OCI-LY1 (cell line): ENCODE measurements around the gene YDJC.

Experiments
- H2AFZ ChIP-seq: fragments of 200-600 bp; sonication (generic), shearing (Covaris generic); 2 replicates; pipeline ENCODE4 v1.6.0; 2014; ENCODE audit warnings: antibody characterized with exemption, mild to moderate bottlenecking, low read length
- H3F3A ChIP-seq: fragments of 200-600 bp; sonication (generic), shearing (Covaris generic); 2 replicates; pipeline ENCODE4 v1.6.0; 2014; ENCODE audit warnings: mild to moderate bottlenecking, antibody characterized with exemption, low read length, moderate library complexity; ENCODE audit not compliant: insufficient read depth
- H3K27ac ChIP-seq: fragments of 200-600 bp; sonication (generic); 2 replicates; pipeline ENCODE4 v1.5.1; 2014; ENCODE audit warnings: low read length, mixed run types, mild to moderate bottlenecking, low read depth; ENCODE audit not compliant: poor library complexity, severe bottlenecking
- H3K27me3 ChIP-seq: fragments of 200-600 bp; sonication (generic); 2 replicates; pipeline ENCODE4 v1.6.0; 2014; ENCODE audit warnings: antibody characterized with exemption, mild to moderate bottlenecking, low read length, moderate library complexity; ENCODE audit not compliant: insufficient read depth
- H3K36me3 ChIP-seq: fragments of 200-600 bp; sonication (generic); 2 replicates; pipeline ENCODE4 v1.6.1; 2014; ENCODE audit warnings: mild to moderate bottlenecking, antibody characterized with exemption, low read length, moderate library complexity, mixed read lengths; ENCODE audit not compliant: insufficient read depth
- H3K4me1 ChIP-seq: fragments of 200-600 bp; sonication (generic); 2 replicates; pipeline ENCODE4 v1.5.1; 2014; ENCODE audit warnings: mild to moderate bottlenecking, low read length, moderate library complexity; ENCODE audit not compliant: insufficient read depth, severe bottlenecking
- H3K4me2 ChIP-seq: fragments of 200-600 bp; sonication (generic), shearing (Covaris generic); 2 replicates; pipeline ENCODE4 v1.6.1; 2014; ENCODE audit warnings: low read length
- H3K4me3 ChIP-seq: fragments of 200-600 bp; sonication (generic); 2 replicates; pipeline ENCODE4 v1.5.1; 2014; ENCODE audit warnings: low read length, low read depth, mild to moderate bottlenecking, mixed read lengths; ENCODE audit not compliant: poor library complexity, severe bottlenecking
- H3K79me2 ChIP-seq: fragments of 200-600 bp; shearing (Covaris generic); 2 replicates; pipeline ENCODE4 v1.6.1; 2016; ENCODE audit warnings: mixed run types, low read length, mixed read lengths; ENCODE audit not compliant: insufficient read depth
- H3K9ac ChIP-seq: fragments of 200-600 bp; sonication (generic), shearing (Covaris generic); 2 replicates; pipeline ENCODE4 v1.6.1; 2014; ENCODE audit warnings: mild to moderate bottlenecking, low read length, mixed read lengths
- H3K9me2 ChIP-seq: fragments of 200-600 bp; sonication (generic), shearing (Covaris generic); 2 replicates; pipeline ENCODE4 v1.6.1; 2014; ENCODE audit warnings: low read depth, mild to moderate bottlenecking, low read length, mixed read lengths
- H3K9me3 ChIP-seq: fragments of 200-600 bp; shearing (Covaris generic); 2 replicates; pipeline ENCODE4 v1.6.1; 2014; ENCODE audit warnings: low read length, mixed read lengths
- H4K20me1 ChIP-seq: fragments of 200-600 bp; sonication (generic), shearing (Covaris generic); 2 replicates; pipeline ENCODE4 v1.6.0; 2016; ENCODE audit warnings: mild to moderate bottlenecking, low read length; ENCODE audit not compliant: insufficient read depth
- CTCF ChIP-seq: fragments of 200-600 bp; sonication (generic), shearing (Covaris generic); IDR thresholded peaks from 2 replicates; pipeline ENCODE4 v1.5.1; 2017; ENCODE audit warnings: mild to moderate bottlenecking, antibody characterized with exemption, low read length, moderate library complexity, mixed read lengths
- EZH2 ChIP-seq: fragments of 200-600 bp; sonication (generic), shearing (Covaris generic); IDR thresholded peaks from 2 replicates; pipeline ENCODE4 v1.8.0; 2017; ENCODE audit warnings: borderline replicate concordance, mixed run types, mild to moderate bottlenecking, antibody characterized with exemption, low read length, moderate library complexity, mixed read lengths

The YDJC gene

GRCh38 chr22:21665047-21665851, 35.4 kb upstream of the YDJC start:
- Histone ChIP-seq H4K20me1 (no peaks in the 10 kb centered on the region), H3K27ac (peak overlapping the region; percentile 83), H3K4me3 (peak overlapping the region; percentile 79), H3K9me2 (no peaks in the 10 kb centered on the region), H3K4me2 (peak overlapping the region; percentile 89), H2AFZ (peak overlapping the region; percentile 66; the same call in 1 of the 2 replicates), H3F3A (no peaks in the 10 kb centered on the region), H3K79me2 (peaks cover 4% of the 10 kb centered on the region; the same call in 1 of the 2 replicates), H3K9me3 (no peaks in the 10 kb centered on the region), H3K27me3 (no peaks in the 10 kb centered on the region; the same call in 1 of the 2 replicates), H3K9ac (peak overlapping the region; percentile 75), H3K4me1 (peaks cover 30% of the 10 kb centered on the region), H3K36me3 (peaks cover 1% of the 10 kb centered on the region; the same call in 1 of the 2 replicates)
- TF ChIP-seq CTCF (no peak), EZH2 (no peak)

GRCh38 chr22:21663738-21664137, 33.9 kb upstream of the YDJC start:
- no peaks in the 10 kb centered on the region; the same call in 1 of the 2 replicates for H3K27me3 ChIP-seq
- no peaks in the 10 kb centered on the region for H3K9me3 ChIP-seq
- H3K4me1 ChIP-seq = peaks cover 20% of the 10 kb centered on the region
- TF ChIP-seq EZH2 (no peak), CTCF (no peak)
- no peaks in the 10 kb centered on the region for H3K36me3 ChIP-seq
- no peaks in the 10 kb centered on the region for H3K9me2 ChIP-seq
- no peaks in the 10 kb centered on the region for H3F3A ChIP-seq
- H4K20me1 ChIP-seq = no peaks in the 10 kb centered on the region
- H2AFZ ChIP-seq = no peak overlapping the region
- H3K79me2 ChIP-seq = peaks cover 4% of the 10 kb centered on the region; the same call in 1 of the 2 replicates
- H3K4me3 ChIP-seq = no peak overlapping the region
- H3K4me2 ChIP-seq = no peak overlapping the region
- no peak overlapping the region for H3K27ac ChIP-seq
- H3K9ac ChIP-seq = no peak overlapping the region

- H3K4me2 ChIP-seq = no peak overlapping the region
- H3K27me3 ChIP-seq = no peaks in the 10 kb centered on the region; the same call in 1 of the 2 replicates
- no peaks in the 10 kb centered on the region for H4K20me1 ChIP-seq
- H3K9me2 ChIP-seq = no peaks in the 10 kb centered on the region
- peaks cover 26% of the 10 kb centered on the region for H3K4me1 ChIP-seq
- H3K4me3 ChIP-seq = no peak overlapping the region
- no peak overlapping the region for H3K27ac ChIP-seq
- no peaks in the 10 kb centered on the region for H3K9me3 ChIP-seq
- no peak overlapping the region for H3K9ac ChIP-seq
- TF ChIP-seq CTCF (no peak), EZH2 (no peak)
- H3K79me2 ChIP-seq = no peaks in the 10 kb centered on the region
- no peak overlapping the region for H2AFZ ChIP-seq
- no peaks in the 10 kb centered on the region for H3F3A ChIP-seq
- no peaks in the 10 kb centered on the region for H3K36me3 ChIP-seq
Measured at GRCh38 chr22:21661991-21662390, 32.2 kb upstream of the YDJC start.
